ENCODE data around the gene PRUNE2.

PRUNE2 gene

DNA sequence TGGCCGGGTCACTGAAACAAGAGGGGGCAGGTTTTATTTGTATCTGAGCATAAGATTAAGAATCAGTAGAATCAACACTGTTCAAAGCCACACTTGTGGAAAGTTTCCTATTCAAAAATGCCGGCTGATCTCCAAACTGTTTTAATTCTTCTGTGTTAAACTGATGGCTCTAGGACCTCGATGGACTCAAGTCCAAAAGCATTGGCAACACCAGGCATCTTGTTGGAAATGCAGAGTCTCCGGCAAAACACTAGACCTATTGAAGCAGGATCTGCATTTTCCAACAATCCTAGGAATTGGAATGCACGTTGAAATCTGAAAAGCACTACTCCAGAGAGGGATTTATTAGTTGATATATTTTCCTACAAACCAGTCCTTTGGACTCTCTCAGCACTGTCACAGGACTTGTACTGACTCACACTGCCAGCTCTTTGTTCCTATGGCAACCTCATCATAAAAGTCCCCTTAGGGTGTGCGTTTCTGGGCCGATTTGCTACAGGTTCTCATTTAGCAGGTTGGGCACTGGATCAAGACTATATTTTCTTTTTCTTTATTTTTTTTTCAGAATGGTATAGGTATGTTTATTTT is 189.7 kb downstream of the PRUNE2 start:
- Histone ChIP-seq H3K4me3 (ENCODE audit: low read depth in 1 of 2, low read length in 1 of 2) (no peak overlapping the region), H3K9me3 (no peaks in the 10 kb centered on the region), H3K36me3 (no peaks in the 10 kb centered on the region), H3K27me3 (peaks cover 18% of the 10 kb centered on the region), H3K4me1 (ENCODE audit: control insufficient read depth in 1 of 2, insufficient read depth in 1 of 2, low read depth in 1 of 2, low read length in 1 of 2) (no peaks in the 10 kb centered on the region), H3K27ac (no peak overlapping the region)
- TF ChIP-seq, protein P1, sequence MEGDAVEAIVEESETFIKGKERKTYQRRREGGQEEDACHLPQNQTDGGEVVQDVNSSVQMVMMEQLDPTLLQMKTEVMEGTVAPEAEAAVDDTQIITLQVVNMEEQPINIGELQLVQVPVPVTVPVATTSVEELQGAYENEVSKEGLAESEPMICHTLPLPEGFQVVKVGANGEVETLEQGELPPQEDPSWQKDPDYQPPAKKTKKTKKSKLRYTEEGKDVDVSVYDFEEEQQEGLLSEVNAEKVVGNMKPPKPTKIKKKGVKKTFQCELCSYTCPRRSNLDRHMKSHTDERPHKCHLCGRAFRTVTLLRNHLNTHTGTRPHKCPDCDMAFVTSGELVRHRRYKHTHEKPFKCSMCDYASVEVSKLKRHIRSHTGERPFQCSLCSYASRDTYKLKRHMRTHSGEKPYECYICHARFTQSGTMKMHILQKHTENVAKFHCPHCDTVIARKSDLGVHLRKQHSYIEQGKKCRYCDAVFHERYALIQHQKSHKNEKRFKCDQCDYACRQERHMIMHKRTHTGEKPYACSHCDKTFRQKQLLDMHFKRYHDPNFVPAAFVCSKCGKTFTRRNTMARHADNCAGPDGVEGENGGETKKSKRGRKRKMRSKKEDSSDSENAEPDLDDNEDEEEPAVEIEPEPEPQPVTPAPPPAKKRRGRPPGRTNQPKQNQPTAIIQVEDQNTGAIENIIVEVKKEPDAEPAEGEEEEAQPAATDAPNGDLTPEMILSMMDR (IDR thresholded peaks at IDR 0.05) = no peak

GRCh38 chr9:76713381-76713780 is 192.5 kb downstream of the PRUNE2 start:
- TF ChIP-seq, protein P1 (IDR thresholded peaks at IDR 0.05) = no peak
- Histone ChIP-seq H3K27ac (no peak overlapping the region), H3K9me3 (no peaks in the 10 kb centered on the region)

DNA sequence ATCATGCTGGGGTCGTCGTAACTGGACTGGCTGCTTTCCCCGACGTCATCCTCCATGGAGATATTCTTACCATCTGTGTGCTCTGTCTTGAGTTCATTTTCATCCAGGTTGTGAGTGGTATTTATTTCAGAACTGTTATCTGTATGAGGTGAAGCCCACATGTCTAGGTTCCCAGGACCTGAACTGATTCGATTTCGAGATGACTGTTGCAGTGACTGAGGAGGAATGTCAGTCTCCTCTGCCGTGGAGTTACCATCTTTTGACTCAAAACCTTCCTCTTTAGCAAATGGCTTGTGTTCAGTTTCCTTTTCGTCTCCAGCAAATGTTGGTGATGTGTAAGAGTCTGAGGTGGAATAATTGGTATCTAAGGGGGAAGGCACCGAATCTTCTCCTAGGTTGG is 196.9 kb downstream of the PRUNE2 start:
- TF ChIP-seq, protein P1 (IDR thresholded peaks at IDR 0.05) = no peak
- no peak overlapping the region for H3K27ac ChIP-seq
- peaks cover 6 to 7% of the 10 kb centered on the region in 2 experiments for H3K4me1 ChIP-seq (ENCODE audit: control insufficient read depth in 1 of 2, insufficient read depth in 1 of 2, low read depth in 1 of 2, low read length in 1 of 2)

More at GRCh38 chr9:76713381-76713780, 192.5 kb downstream of the PRUNE2 start:
- Histone ChIP-seq H3K27me3 (peaks cover 21% of the 10 kb centered on the region), H3K36me3 (no peaks in the 10 kb centered on the region), H3K4me3 (ENCODE audit: low read depth in 1 of 2, low read length in 1 of 2) (no peak overlapping the region), H3K4me1 (ENCODE audit: control insufficient read depth in 1 of 2, insufficient read depth in 1 of 2, low read depth in 1 of 2, low read length in 1 of 2) (no peaks in the 10 kb centered on the region)

GRCh38 chr9:76707510-76707909 is 198.4 kb downstream of the PRUNE2 start:
- peaks cover 16 to 21% of the 10 kb centered on the region in 2 experiments for H3K4me1 ChIP-seq (ENCODE audit: control insufficient read depth in 1 of 2, insufficient read depth in 1 of 2, low read depth in 1 of 2, low read length in 1 of 2)
- H3K4me3 ChIP-seq (ENCODE audit: low read depth in 1 of 2, low read length in 1 of 2) = no peak overlapping the region
- H3K27me3 ChIP-seq = peaks cover 30% of the 10 kb centered on the region
- no peak overlapping the region for H3K27ac ChIP-seq
- TF ChIP-seq, protein P1 (IDR thresholded peaks at IDR 0.05) = no peak
- no peaks in the 10 kb centered on the region for H3K9me3 ChIP-seq
- no peaks in the 10 kb centered on the region for H3K36me3 ChIP-seq

More for the DNA sequence above, 196.9 kb downstream of the PRUNE2 start:
- Histone ChIP-seq H3K9me3 (no peaks in the 10 kb centered on the region), H3K4me3 (ENCODE audit: low read depth in 1 of 2, low read length in 1 of 2) (no peak overlapping the region), H3K36me3 (no peaks in the 10 kb centered on the region), H3K27me3 (peaks cover 30% of the 10 kb centered on the region)

DNA sequence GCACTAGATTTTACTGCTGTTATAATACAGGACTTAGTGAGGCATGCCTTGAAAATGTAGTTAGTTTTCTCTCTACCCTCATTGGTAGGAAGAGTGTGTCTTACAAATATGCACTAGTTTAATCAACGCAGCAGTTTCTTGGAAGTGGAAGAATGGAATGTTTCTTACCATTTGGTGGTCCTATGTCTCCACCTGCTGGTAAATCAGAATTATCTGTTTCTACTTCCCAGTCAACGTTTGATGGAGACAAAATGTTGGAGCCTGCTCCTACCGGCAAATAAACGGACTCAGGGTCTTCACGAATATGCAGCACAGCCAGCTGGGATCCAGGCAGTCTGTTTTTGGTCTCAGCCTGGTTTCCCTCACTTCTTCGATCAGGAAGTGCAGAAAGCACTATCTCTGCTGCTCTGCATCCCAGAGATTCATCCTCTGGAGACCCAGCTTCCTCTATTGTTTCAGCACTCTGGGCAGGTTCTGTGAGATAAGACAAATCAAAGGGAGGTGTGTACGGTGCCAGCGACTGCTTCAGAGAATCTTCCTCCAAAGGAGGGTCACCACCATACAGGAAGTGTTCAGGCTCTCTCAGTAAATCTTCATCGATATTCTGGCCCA is 201.2 kb downstream of the PRUNE2 start:
- H3K9me3 ChIP-seq = no peaks in the 10 kb centered on the region
- H3K4me1 ChIP-seq (ENCODE audit: control insufficient read depth in 1 of 2, insufficient read depth in 1 of 2, low read depth in 1 of 2, low read length in 1 of 2) = peaks cover 31 to 42% of the 10 kb centered on the region in 2 experiments
- H3K27ac ChIP-seq = no peak overlapping the region
- H3K36me3 ChIP-seq = no peaks in the 10 kb centered on the region
- H3K4me3 ChIP-seq (ENCODE audit: low read depth in 1 of 2, low read length in 1 of 2) = no peak overlapping the region
- TF ChIP-seq, protein P1 (IDR thresholded peaks at IDR 0.05) = peak; percentile 65
- H3K27me3 ChIP-seq = peaks cover 30% of the 10 kb centered on the region
